ENCODE data around the gene EEIG2. TPM values are rescaled to one million over a fixed set of nuclear protein-coding genes. Genes with fewer than 3 reads are reported as not detected.
A peak's percentile ranks its signal among the peaks of the same experiment; 100 is the strongest.

The EEIG2 gene
- total RNA-seq, 2 experiments from 2014 or later = 7.6 to 7.9 TPM

GRCh38 chr1:108554682-108555427 is 5.0 kb upstream of the EEIG2 start:
- CTCF ChIA-PET = no interaction called here
- H3K4me3 Mint-ChIP-seq = no peak overlapping the region
- peaks cover 6% of the 10 kb centered on the region for H3K4me1 Mint-ChIP-seq (ENCODE audit: low read depth)
- no peaks in the 10 kb centered on the region for H3K36me3 Mint-ChIP-seq (ENCODE audit: low read depth)
- no peaks in the 10 kb centered on the region for H3K27me3 Mint-ChIP-seq (ENCODE audit: low read depth)
- intact Hi-C loops (cut with micrococcal nuclease) = loop anchor here (5.0 to 10.0 kb wide), 2 partner anchors 593 to 620 kb away; no protein-coding TSS in a partner anchor
- H3K9me3 Mint-ChIP-seq = no peaks in the 10 kb centered on the region
- DNase-seq = no peak
- H3K27ac Mint-ChIP-seq = no peak overlapping the region

- Mint-ChIP-seq H3K4me1 (ENCODE audit: low read depth) (peaks cover 12% of the 10 kb centered on the region), H3K27me3 (ENCODE audit: low read depth) (no peaks in the 10 kb centered on the region), H3K36me3 (ENCODE audit: low read depth) (no peaks in the 10 kb centered on the region), H3K9me3 (no peaks in the 10 kb centered on the region), H3K27ac (no peak overlapping the region), H3K4me3 (no peak overlapping the region)
- CTCF ChIA-PET = no interaction called here
- intact Hi-C loops (cut with micrococcal nuclease) = loop anchor here (5.0 to 10.0 kb wide), 2 partner anchors 594 to 621 kb away; no protein-coding TSS in a partner anchor
- no peak for DNase-seq
Observed at GRCh38 chr1:108556066-108556465, 3.8 kb upstream of the EEIG2 start.

- CTCF ChIA-PET = no interaction called here
- no peak for DNase-seq
- Mint-ChIP-seq H3K4me3 (no peak overlapping the region), H3K4me1 (ENCODE audit: low read depth) (peaks cover 12% of the 10 kb centered on the region), H3K9me3 (no peaks in the 10 kb centered on the region), H3K27ac (no peak overlapping the region), H3K27me3 (ENCODE audit: low read depth) (no peaks in the 10 kb centered on the region), H3K36me3 (ENCODE audit: low read depth) (no peaks in the 10 kb centered on the region)
- intact Hi-C loops (cut with micrococcal nuclease) = loop anchor here (5.0 to 10.0 kb wide), 2 partner anchors 594 to 622 kb away; no protein-coding TSS in a partner anchor
Observed at GRCh38 chr1:108556499-108556898, 3.4 kb upstream of the EEIG2 start.

GRCh38 chr1:108557296-108557695 is 2.6 kb upstream of the EEIG2 start:
- intact Hi-C loops (cut with micrococcal nuclease) = loop anchor here (5.0 to 10.0 kb wide), 2 partner anchors 595 to 622 kb away; no protein-coding TSS in a partner anchor
- DNase-seq = no peak
- H3K9me3 Mint-ChIP-seq = no peaks in the 10 kb centered on the region
- H3K4me3 Mint-ChIP-seq = no peak overlapping the region
- CTCF ChIA-PET = no interaction called here
- no peaks in the 10 kb centered on the region for H3K27me3 Mint-ChIP-seq (ENCODE audit: low read depth)
- no peak overlapping the region for H3K27ac Mint-ChIP-seq
- peaks cover 20% of the 10 kb centered on the region for H3K4me1 Mint-ChIP-seq (ENCODE audit: low read depth)
- H3K36me3 Mint-ChIP-seq (ENCODE audit: low read depth) = no peaks in the 10 kb centered on the region

- peak overlapping the region; percentile 38 for H3K27ac Mint-ChIP-seq
Observed at GRCh38 chr1:108560189-108560873, 431 bp downstream of the EEIG2 start.

DNA sequence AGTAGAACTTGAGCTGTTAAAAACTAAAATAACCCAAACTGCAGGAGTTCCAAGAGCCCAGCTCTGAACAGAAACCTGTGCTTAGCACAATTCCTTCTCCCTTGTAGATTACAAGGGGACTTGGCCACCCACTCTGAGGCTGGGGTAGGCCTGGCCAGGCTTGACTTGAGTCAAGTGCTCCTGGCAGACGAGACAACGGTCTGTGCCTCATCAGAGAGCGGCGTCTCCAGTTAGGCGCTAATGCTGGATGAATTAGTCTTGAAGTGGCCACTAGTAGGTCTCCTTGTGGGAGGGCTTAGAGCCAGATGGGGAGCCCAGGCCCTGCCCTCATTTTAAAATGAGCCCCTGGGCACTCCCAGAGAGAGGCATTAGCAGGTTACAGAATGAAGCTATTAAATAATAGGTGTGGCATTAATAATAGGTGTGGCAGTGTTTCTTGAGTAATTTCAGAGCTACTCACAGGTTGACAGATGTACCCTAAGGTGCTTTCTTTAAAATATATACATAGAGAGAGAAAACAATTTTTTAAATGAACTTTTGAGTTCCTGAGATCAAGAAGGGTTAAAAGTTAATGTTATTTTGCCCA is 1.1 kb downstream of the EEIG2 start:
- H3K27ac Mint-ChIP-seq = peak overlapping the region; percentile 7
- no peaks in the 10 kb centered on the region for H3K27me3 Mint-ChIP-seq (ENCODE audit: low read depth)

More at GRCh38 chr1:108560189-108560873, 431 bp downstream of the EEIG2 start:
- peak; percentile 18 for DNase-seq
- H3K36me3 Mint-ChIP-seq (ENCODE audit: low read depth) = no peaks in the 10 kb centered on the region
- CTCF ChIA-PET = interaction anchor here (0.9 to 6.8 kb wide), 20 partner anchors 9 to 473 kb away, joined by 3 to 125 read pairs (median 4); partner anchors contain the start of gene PRPF38B
- peaks cover 29% of the 10 kb centered on the region for H3K4me1 Mint-ChIP-seq (ENCODE audit: low read depth)
- intact Hi-C loops (cut with micrococcal nuclease) = loop anchor here (2.0 to 5.0 kb wide), 6 partner anchors 56 to 552 kb away; partner anchors contain the start of genes ELAPOR1 and SLC25A24
- H3K9me3 Mint-ChIP-seq = no peaks in the 10 kb centered on the region
- no peaks in the 10 kb centered on the region for H3K27me3 Mint-ChIP-seq (ENCODE audit: low read depth)
- peak overlapping the region; percentile 94 for H3K4me3 Mint-ChIP-seq

GRCh38 chr1:108561689-108562326 is 1.9 kb downstream of the EEIG2 start:
- no peak overlapping the region for H3K27ac Mint-ChIP-seq
- intact Hi-C loops (cut with micrococcal nuclease) = loop anchor here (1.0 to 5.0 kb wide), 11 partner anchors 29 to 781 kb away; partner anchors contain the start of genes ELAPOR1, SLC25A24 and STXBP3
- H3K27me3 Mint-ChIP-seq (ENCODE audit: low read depth) = no peaks in the 10 kb centered on the region
- no peaks in the 10 kb centered on the region for H3K36me3 Mint-ChIP-seq (ENCODE audit: low read depth)
- H3K4me3 Mint-ChIP-seq = no peak overlapping the region
- no peaks in the 10 kb centered on the region for H3K9me3 Mint-ChIP-seq
- peak; percentile 93 for DNase-seq
- H3K4me1 Mint-ChIP-seq (ENCODE audit: low read depth) = peaks cover 29% of the 10 kb centered on the region
- CTCF ChIA-PET = interaction anchor here (0.6 to 6.8 kb wide), 21 partner anchors 8 to 782 kb away, joined by 3 to 125 read pairs (median 4); partner anchors contain the start of genes PRPF38B and SLC25A24

More for the DNA sequence above, 1.1 kb downstream of the EEIG2 start:
- H3K36me3 Mint-ChIP-seq (ENCODE audit: low read depth) = no peaks in the 10 kb centered on the region
- H3K9me3 Mint-ChIP-seq = no peaks in the 10 kb centered on the region
- peak; percentile 66 for DNase-seq
- peaks cover 29% of the 10 kb centered on the region for H3K4me1 Mint-ChIP-seq (ENCODE audit: low read depth)
- CTCF ChIA-PET = interaction anchor here (0.7 to 6.8 kb wide), 25 partner anchors 8 to 361 kb away, joined by 3 to 125 read pairs (median 4); partner anchors contain the start of genes PRPF38B and SLC25A24
- peak overlapping the region; percentile 94 for H3K4me3 Mint-ChIP-seq
- intact Hi-C loops (cut with micrococcal nuclease) = loop anchor here (1.0 to 5.0 kb wide), 11 partner anchors 30 to 780 kb away; partner anchors contain the start of genes ELAPOR1, SLC25A24 and STXBP3

DNA sequence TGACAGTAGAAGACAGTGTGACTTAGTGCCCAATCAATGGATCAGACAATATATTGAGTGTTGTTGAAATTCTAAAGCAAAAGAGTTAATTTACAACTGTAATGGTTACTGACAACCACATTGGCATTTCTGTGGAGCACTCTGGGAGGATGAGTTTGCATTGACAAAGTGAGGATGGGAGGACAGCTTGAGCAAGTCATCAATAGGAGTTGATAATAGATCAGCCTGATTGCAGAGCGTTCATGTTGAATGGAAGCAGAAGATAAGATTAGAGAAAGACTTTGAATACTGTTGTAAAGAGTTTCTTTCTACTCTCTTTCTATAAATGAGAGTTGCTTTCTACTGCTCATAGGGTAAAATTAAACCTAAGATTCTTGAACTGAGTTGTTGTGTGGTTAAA is 3.9 kb downstream of the EEIG2 start:
- intact Hi-C loops (cut with micrococcal nuclease) = loop anchor here (5.0 kb wide), 4 partner anchors 237 to 548 kb away; partner anchors contain the start of genes ELAPOR1 and SLC25A24
- no peak for DNase-seq
- H3K27me3 Mint-ChIP-seq (ENCODE audit: low read depth) = no peaks in the 10 kb centered on the region
- no peaks in the 10 kb centered on the region for H3K36me3 Mint-ChIP-seq (ENCODE audit: low read depth)
- H3K27ac Mint-ChIP-seq = no peak overlapping the region
- H3K4me3 Mint-ChIP-seq = no peak overlapping the region
- CTCF ChIA-PET = interaction anchor here (6.8 kb wide), 1 partner anchor 52 kb away, joined by 125 read pairs; no protein-coding TSS in a partner anchor
- H3K4me1 Mint-ChIP-seq (ENCODE audit: low read depth) = peaks cover 29% of the 10 kb centered on the region
- no peaks in the 10 kb centered on the region for H3K9me3 Mint-ChIP-seq

GRCh38 chr1:108565081-108565480 is 5.2 kb downstream of the EEIG2 start:
- Mint-ChIP-seq H3K27ac (no peak overlapping the region), H3K4me3 (no peak overlapping the region), H3K9me3 (no peaks in the 10 kb centered on the region), H3K4me1 (ENCODE audit: low read depth) (peaks cover 25% of the 10 kb centered on the region), H3K36me3 (ENCODE audit: low read depth) (no peaks in the 10 kb centered on the region), H3K27me3 (ENCODE audit: low read depth) (no peaks in the 10 kb centered on the region)
- intact Hi-C loops (cut with micrococcal nuclease) = no loop called here
- no peak for DNase-seq
- CTCF ChIA-PET = no interaction called here

- Mint-ChIP-seq H3K9me3 (no peaks in the 10 kb centered on the region), H3K4me3 (no peak overlapping the region), H3K27ac (no peak overlapping the region), H3K4me1 (ENCODE audit: low read depth) (peaks cover 25% of the 10 kb centered on the region), H3K27me3 (ENCODE audit: low read depth) (no peaks in the 10 kb centered on the region), H3K36me3 (ENCODE audit: low read depth) (no peaks in the 10 kb centered on the region)
- DNase-seq = no peak
- intact Hi-C loops (cut with micrococcal nuclease) = no loop called here
- CTCF ChIA-PET = interaction anchor here (1.2 kb wide), 1 partner anchor 54 kb away, joined by 3 read pairs; no protein-coding TSS in a partner anchor
Observed at GRCh38 chr1:108565512-108565911, 5.6 kb downstream of the EEIG2 start.

- H3K36me3 Mint-ChIP-seq (ENCODE audit: low read depth) = no peaks in the 10 kb centered on the region
- DNase-seq = no peak
- no peaks in the 10 kb centered on the region for H3K27me3 Mint-ChIP-seq (ENCODE audit: low read depth)
- CTCF ChIA-PET = interaction anchor here (2.0 to 4.2 kb wide), 2 partner anchors 8 to 75 kb away, joined by 8 to 32 read pairs; partner anchors contain the start of gene EEIG2
- no peak overlapping the region for H3K27ac Mint-ChIP-seq
- no peaks in the 10 kb centered on the region for H3K9me3 Mint-ChIP-seq
- no peak overlapping the region for H3K4me3 Mint-ChIP-seq
- peaks cover 6% of the 10 kb centered on the region for H3K4me1 Mint-ChIP-seq (ENCODE audit: low read depth)
- intact Hi-C loops (cut with micrococcal nuclease) = no loop called here
Observed at GRCh38 chr1:108568589-108568988, 8.7 kb downstream of the EEIG2 start.
